NOMO-1 (cell line): ENCODE results near the gene SART1.
A peak's percentile ranks its signal among the peaks of the same experiment; 100 is the strongest.

Experiments used
- DNase-seq, 2 experiments: peaks; one replicate each; lab custom pipeline; 2025; ENCODE audit not compliant: unreplicated experiment in 2 of 2; lab: John Stamatoyannopoulos, UW

SART1 gene, protein sequence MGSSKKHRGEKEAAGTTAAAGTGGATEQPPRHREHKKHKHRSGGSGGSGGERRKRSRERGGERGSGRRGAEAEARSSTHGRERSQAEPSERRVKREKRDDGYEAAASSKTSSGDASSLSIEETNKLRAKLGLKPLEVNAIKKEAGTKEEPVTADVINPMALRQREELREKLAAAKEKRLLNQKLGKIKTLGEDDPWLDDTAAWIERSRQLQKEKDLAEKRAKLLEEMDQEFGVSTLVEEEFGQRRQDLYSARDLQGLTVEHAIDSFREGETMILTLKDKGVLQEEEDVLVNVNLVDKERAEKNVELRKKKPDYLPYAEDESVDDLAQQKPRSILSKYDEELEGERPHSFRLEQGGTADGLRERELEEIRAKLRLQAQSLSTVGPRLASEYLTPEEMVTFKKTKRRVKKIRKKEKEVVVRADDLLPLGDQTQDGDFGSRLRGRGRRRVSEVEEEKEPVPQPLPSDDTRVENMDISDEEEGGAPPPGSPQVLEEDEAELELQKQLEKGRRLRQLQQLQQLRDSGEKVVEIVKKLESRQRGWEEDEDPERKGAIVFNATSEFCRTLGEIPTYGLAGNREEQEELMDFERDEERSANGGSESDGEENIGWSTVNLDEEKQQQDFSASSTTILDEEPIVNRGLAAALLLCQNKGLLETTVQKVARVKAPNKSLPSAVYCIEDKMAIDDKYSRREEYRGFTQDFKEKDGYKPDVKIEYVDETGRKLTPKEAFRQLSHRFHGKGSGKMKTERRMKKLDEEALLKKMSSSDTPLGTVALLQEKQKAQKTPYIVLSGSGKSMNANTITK

GRCh38 chr11:65961267-65962140, at the start of gene SART1:
Gene SART1 (plus strand): TSS chr11:65961734. CDS start chr11:65961781, 47 bp downstream.
- peak; percentile 98 for DNase-seq

DNA sequence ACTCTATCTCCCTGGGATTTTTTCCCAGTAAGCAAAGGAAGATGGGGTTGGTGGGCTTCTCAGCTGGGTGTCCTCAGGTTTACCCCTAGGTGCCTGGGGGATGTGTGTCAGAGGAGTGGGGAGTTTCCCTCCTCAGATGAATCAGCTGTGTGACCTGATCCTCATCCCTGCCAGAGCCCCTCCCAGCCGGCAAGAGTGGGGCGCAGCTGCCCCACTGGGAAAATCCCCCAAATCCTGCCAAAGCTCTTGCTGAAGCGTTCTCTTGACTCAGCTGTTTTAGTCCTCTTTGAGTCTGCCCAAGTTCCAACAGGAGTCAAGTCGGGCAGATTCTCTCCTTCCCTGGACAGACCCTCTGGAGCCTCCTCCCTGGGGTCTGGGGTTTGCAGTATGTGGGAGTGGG, 48.7 kb upstream of the SART1 start:
- DNase-seq: no peak

DNA sequence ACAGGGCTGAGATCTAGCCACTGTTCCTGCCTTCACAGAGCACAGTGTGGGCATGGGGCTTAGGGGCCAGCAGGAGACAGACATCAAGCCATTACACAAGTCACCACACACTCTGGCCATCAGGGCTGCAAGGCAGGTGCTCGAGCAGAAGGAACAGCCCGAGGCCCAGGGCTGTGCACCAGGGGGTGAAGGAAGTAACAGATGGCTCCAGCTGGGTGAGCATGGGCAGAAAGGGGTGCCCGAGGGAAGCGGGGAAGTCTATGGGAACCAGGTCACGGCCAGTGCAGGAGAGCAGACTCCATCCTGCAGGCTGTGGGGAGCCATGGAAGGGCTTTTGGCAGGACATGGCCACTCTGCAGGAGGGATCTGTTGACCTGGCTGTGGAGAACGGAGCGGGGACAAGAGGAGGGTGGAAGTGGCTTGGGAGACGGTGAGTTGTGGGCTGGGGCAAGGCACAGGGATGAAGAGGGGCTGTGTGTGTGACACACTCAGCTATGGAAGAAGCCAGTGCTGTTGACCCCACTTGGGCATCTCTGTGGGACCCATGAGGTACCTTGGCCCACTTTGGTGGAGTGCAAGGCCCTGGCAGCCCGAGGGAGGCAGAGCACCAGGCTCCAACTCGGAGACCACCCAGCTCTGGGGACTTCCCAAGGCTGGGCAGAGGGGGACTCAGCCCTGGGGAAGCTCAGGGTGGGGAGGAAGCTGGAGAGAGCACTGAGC, 46.3 kb upstream of the SART1 start:
- DNase-seq: no peak

DNA sequence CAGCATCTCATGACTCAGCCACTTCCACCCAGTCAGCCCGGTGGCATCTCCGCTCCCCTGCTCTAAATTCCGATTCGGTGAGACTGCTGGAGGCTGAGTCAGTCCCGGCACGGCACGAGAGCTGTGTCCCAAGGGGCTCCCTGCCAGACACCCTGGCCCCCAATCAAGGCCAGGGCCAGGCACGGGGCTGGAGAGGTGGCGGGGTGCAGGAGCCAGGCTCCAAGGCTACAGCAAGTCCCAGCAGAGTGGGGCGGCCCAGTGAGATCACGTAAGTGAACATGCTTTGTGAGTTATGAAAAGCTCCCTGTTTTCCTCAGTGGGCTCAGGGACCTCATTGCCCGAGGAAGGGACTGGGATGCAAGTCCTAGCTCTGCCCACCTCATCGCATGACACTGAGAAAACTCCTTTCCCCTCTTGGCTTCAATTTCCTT, 45.7 kb upstream of the SART1 start:
- DNase-seq: no peak

DNA sequence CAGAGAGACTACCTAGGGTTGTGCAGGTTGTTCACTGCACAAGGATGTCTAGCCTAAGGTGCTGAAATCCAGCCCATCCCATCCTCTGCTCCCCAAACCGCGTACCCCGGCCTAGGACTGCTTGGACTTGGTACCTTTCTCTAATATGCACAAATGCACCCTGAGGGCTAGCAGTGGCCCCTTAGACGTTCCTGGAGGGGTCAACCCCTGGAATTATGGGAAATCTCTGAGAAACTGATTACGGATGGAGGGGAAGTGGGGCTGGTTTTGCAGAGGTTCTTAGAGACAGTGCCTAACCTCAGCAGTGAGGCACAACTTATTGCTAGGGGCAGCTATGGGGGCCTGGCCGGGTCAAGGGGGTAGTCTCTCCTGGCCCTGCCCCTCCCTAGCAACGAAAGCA, 45.1 kb upstream of the SART1 start:
- no peak for DNase-seq

DNA sequence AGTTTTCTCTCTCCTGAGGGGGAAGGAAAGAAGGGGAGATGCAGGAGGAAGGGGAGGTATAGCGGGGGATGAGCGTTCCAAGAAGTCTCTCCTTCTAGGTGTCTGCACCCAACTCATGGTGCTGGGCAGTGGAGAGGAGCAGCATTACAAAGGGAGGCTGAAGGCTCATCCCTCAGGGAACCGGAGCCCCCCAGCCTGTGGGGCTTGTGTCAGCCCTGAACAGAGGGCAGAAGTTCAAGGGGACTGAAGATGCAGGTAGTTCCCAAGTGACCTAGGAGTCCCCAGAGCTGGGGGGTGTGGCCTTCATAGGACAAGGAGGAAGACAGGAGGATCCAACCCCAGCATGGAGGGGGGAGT, 44.5 kb upstream of the SART1 start:
- DNase-seq: no peak

DNA sequence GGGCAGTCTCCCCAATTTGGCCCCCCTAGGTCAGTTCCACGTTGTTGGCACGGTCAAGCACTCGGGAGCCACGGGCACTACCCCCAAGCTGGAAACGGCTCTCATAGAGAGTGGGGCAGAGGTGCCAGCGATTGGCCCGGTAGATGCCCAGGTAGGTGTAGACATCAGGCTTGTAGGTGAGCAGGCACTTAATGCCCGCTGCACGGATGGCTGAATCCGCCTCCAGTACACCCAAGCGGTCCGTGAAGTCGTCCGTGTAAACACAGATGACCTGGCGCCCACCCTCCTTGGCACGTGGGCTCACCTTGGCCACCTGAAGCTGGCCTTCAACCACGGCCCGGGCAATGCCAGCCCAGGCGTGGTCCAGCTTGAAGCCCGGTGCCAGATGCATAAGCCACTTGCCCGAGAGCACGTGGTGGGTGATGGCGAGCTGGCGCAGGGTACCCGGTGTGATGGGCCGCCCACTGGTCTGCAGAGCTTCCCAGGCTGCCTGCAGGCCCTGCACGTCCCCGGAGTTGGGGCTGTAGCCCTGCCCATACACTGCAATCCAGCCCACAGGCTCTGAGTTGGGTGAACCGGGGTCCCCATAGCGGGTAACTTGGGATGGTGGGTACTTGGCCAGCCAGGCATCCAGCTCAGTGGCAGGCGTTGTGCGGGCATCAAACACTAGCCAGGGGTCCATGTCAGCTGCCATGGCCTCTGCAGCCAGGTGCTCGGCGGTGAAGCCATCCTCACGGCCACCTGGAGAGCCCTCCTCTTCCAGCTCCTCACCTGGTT, 43.9 kb upstream of the SART1 start:
- no peak for DNase-seq

- DNase-seq: no peak
These were observed 43.1 kb upstream of the SART1 start, which contains the start of gene C11orf68 for GRCh38 chr11:65918211-65919140. Gene C11orf68 (minus strand): TSS chr11:65919062. CDS start chr11:65919031, 31 bp downstream.

- peak; percentile 95 to 99 for DNase-seq
These were observed 42.4 kb upstream of the SART1 start, which contains the start of gene DRAP1 for GRCh38 chr11:65919141-65919572. Gene DRAP1 (plus strand): TSS chr11:65919426. CDS start chr11:65919502, 76 bp downstream.

DNA sequence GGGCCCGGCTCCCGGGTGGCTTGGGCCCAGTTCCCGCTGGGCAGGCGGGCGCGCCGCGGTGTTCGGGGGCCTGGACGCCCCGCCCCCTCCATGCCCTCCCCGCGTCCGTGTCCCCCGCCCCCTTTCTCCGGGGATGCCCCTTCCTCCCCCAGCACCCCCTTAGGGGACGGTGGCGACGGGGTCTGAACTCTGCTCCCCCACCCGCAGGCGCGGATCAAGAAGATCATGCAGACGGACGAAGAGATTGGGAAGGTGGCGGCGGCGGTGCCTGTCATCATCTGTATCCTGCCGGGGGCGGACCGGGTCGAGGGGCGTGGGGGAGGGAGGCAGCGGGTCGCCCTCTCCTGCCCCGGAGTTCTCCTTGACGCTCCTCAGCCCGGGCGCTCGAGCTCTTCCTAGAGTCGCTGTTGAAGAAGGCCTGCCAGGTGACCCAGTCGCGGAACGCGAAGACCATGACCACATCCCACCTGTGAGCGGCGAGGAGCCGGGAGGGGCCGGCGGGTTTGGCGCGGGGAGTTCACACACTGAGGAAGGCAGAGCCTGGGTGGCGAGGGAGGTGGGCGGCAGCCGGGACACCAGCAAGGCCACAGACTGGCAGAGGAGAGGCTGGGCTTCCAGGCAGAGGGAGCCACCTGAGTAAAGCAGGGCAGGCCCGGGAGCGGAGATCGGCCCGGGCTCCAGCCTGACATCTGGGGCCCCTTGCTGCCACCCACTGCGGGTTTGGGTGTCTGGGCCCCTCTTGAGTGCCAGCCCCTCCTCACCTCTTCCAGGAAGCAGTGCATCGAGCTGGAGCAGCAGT, 41.8 kb upstream of the SART1 start:
- peak in 1 of 2 experiments; percentile 46 for DNase-seq

DNA sequence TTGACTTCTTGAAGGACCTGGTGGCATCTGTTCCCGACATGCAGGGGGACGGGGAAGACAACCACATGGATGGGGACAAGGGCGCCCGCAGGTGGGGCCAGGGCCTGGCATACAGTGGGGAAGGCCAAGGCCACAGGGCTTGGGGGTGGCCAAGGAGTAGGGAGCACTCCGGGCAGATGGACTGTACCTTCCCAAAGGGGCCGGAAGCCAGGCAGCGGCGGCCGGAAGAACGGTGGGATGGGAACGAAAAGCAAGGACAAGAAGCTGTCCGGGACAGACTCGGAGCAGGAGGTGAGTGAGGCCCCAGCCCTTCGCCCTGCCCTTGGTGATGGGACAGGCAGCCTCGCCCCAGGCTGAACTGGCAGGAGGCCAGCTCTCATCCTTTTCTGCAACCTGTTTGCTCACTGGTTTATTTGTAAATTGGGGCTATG, 41.1 kb upstream of the SART1 start:
- DNase-seq: no peak

DNA sequence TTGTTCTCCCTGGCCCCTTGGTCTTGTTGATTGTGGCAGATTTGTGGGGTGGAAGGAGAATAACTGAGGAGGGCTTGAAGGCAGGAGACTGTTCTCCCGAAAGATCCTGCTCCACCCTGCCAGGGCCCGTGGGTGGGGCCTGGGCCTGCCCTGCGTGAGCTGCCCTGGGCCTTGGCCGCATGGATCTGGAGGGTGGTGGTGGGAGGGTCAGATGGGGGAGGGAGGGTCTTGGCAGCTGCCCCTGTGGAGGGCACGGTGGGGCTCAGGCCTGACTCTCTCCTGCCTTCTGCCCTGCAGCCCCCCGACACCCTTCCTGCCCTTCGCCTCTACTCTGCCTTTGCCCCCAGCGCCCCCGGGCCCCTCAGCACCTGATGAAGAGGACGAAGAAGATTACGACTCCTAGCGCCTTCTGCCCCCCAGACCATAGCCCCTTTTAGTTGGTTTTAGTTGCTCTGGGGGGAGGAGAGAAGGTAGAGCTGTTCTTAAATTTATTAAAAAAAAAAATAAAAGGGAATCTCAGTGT, 40.4 kb upstream of the SART1 start:
- no peak for DNase-seq

- DNase-seq: no peak
These were observed 39.7 kb upstream of the SART1 start for GRCh38 chr11:65921876-65922275.

DNA sequence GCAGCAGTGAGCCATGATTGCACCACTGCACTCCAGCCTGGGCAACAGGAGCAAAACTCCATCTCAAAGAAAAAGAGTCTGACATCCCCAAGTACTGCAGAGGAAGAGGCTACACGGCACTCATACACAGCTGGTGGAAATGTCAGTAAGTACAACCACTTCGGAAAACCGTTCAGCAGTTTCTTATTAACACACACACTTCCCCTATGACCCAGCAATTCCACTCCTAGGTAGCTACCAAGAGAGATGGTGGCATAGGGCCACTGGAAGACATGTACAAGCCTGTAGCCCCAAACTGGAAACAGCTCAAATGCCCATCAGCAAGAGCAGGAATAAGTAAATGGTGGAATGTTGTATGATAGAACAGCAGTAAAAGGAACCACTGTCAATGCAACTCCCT, 39.0 kb upstream of the SART1 start:
- no peak for DNase-seq

- no peak for DNase-seq
These were observed 36.1 kb upstream of the SART1 start for GRCh38 chr11:65925397-65925796.

DNA sequence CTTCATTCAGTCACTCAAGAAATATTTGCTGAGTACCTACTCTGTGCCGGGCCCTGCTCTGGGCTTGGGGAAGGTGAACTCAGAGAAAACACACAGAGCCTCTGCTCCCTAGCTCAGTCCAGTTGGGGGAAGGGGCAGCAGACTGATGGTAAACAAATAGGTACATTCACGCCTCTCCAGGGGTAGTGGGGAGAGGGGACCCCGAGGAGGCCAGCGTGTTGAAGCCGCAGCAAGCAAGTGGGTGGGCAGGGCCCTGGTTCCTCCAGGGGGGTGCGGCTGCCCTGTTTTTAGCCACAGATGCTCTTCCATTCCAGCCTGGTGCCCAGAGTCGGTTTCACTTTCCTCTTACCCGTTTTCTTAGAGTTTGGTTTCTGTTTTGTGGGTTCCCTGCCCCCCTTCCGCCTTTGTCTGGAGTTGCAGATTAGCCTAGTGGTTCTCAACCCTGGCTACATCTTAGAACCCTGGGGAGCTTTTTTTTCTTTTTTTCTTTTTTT, 33.6 kb upstream of the SART1 start:
- DNase-seq: peak; percentile 66 to 88

GRCh38 chr11:65928667-65929066, 32.9 kb upstream of the SART1 start:
- DNase-seq: no peak
